Spleen (tissue), 7 donors: Measurements from ENCODE around the gene MAPKAP1.

Experiments
- CTCF ChIP-seq, 11 experiments: fragments of 200-600 bp in 7 of 11; fragments of 450-650 bp in 4 of 11; sonication (generic) in 4 of 11; IDR thresholded peaks in 8 of 11; conservative IDR thresholded peaks in 3 of 11; 1 replicate in 7 of 11; 2 replicates in 4 of 11; pipeline versions ENCODE4 v1.4.0 to v1.8.0; 2016 to 2021; ENCODE audit warnings: antibody characterized with exemption in 11 of 11, inconsistent platforms in 4 of 11, mild to moderate bottlenecking in 1 of 11
- POLR2A ChIP-seq, 3 donors: fragments of 450-650 bp; IDR thresholded peaks; one replicate each; pipeline ENCODE4 v1.5.1; 2017; ENCODE audit warnings: antibody characterized with exemption in 3 of 3, mild to moderate bottlenecking in 1 of 3
- POLR2AphosphoS5 ChIP-seq, 3 donors: sonication (generic); formaldehyde crosslinking; IDR thresholded peaks; one replicate each; pipeline ENCODE4 v1.5.1; 2017; ENCODE audit warnings: antibody characterized with exemption in 3 of 3
- donor health status: DM: no; HTN: no; CAD: no; lungs with moderate emphysema.
- donor health status: DM: no; HTN: no; CAD: no.
- donor health status: DM: no; HTN: no; CAD: no.

GRCh38 chr9:125591245-125591644 is 115.8 kb downstream of the MAPKAP1 start:
- TF ChIP-seq POLR2AphosphoS5 (IDR thresholded peaks at IDR 0.05) (no peak), POLR2A (IDR thresholded peaks at IDR 0.05) (no peak), CTCF (IDR thresholded peaks at IDR 0.05 in 8 of 11, conservative IDR thresholded peaks at IDR 0.05 in 3 of 11) (no peak)
